ENCODE results near the gene AGBL1.

DNA sequence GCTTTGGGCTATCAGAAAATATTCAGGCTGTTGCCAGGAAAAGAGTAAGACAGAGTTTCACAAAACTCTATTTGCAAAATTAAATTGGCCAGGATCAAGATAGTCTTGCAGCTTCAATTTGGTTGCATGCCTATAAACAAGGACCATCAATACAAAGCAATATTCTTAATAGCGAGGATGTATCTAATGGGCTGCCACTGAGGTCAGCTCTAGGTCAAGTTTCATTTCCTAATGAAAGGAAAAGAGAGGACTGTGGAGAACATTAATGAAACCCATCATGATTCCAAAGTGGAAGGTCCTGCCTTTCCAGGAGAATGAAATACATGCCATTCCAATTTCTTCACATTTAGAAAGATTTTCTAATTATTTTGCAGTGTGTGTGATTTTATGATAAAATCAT, 273.5 kb downstream of the AGBL1 start:
- TF ChIP-seq EZH2 (IDR thresholded peaks at IDR 0.05; ENCODE audit: insufficient read depth, poor library complexity, severe bottlenecking) (no peak), EZH2phosphoT487 (IDR thresholded peaks at IDR 0.05; ENCODE audit: insufficient read depth, low read depth) (no peak)

Measured in GM23248 (cell line).